Left cardiac atrium (tissue), 4 donors: ENCODE data around the gene PTK6. TPM values are rescaled to one million over a fixed set of nuclear protein-coding genes. Genes with fewer than 3 reads are reported as not detected.
"Not testable (repeated sequence)": the region's sequence is repeated elsewhere in the genome, so short reads cannot be mapped to it uniquely, and the experiment has no call there.

ENCODE experiments used
- ATAC-seq, 2 donors: fragments of 200-7000 bp; cut with Tn5 transposase; one replicate each; pipeline ENCODE4 v1.9.1; 2020; ENCODE audit warnings: mild to moderate bottlenecking in 2 of 2, moderate library complexity in 2 of 2
- DNase-seq: peaks from one replicate; pipeline ENCODE4 v3.0.0-alpha.2; 2020
- intact Hi-C, 2 donors: fragments of 100-400 bp; cut with DNase I; formaldehyde crosslinking; loops; one replicate each; pipeline versions ENCODE4 v1.14.1 to v1.15.1; 2022 to 2023
- total RNA-seq, 2 donors: library from RNA; stranded (reverse); fragmentation: NEBNext Ultra II Directional; extraction: Animal tissue kit (Norgen Biotek cat#: 25700); gene quantifications; one replicate each; pipeline ENCODE4 v1.2.1, GENCODE V29; 2021
- donor health status: DM: no; HTN: yes; CAD: no.
- donor health status: DM: no; HTN: yes; CAD: no; lungs with severe emphysema.
- donor health status: DM: yes; HTN: yes; CAD: no.
- donor health status: Dilated cardiomyopathy.

The PTK6 gene
- total RNA-seq, 2 donors from 2014 or later: 0.29 TPM; not detected in 1

DNA sequence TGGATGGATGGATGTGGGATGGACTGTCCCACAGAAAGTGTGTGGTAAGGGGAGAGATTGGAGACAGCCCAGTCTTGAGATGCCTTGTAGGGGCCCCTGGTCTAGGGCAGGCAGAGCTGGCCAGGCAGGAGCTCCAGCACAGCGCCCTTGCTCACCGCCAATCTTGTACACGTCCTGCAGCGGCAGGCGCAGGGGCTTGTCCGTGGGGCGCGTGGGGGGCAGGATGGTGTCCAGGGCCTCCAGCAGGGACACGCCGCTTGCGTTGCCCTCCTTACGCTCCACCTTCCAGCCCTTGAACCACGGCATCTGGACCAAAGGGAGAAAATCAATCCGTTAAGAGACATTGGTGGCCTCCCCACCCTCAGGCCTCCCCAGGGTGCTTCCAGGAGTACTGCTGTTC is 44.2 kb downstream of the PTK6 start:
- intact Hi-C loops: no loop called here
- peak; percentile 13 for DNase-seq
- no peak for ATAC-seq

GRCh38 chr20:63492518-63492917 is 44.7 kb downstream of the PTK6 start:
- ATAC-seq: no peak
- intact Hi-C loops: no loop called here
- no peak for DNase-seq

DNA sequence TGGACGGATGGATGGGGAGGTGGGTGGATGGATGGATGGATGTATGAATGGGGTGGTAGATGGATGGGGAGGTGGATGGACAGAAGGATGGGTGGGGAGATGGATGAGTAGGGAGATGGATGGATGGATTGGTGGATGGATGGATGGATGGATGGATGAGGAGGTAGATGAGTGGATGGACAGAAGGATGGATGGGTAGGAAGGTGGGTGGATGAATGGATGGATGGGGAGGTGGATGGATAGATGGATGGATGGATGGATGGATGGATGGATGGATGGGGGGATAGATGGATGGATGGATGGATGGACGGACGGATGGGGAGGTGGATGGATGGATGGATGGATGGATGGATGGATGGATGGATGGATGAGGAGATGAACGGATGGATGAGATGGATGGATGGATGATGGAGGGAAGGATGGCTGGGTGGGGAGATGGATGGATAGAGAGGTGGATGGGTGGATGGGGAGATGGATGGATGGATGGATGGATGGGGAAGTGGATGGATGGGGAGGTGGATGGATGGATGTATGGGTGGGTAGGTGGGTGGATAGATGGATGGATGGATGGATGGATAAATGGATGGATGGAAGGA is 45.4 kb downstream of the PTK6 start:
- no peak for ATAC-seq
- no peak for DNase-seq
- intact Hi-C loops: no loop called here

DNA sequence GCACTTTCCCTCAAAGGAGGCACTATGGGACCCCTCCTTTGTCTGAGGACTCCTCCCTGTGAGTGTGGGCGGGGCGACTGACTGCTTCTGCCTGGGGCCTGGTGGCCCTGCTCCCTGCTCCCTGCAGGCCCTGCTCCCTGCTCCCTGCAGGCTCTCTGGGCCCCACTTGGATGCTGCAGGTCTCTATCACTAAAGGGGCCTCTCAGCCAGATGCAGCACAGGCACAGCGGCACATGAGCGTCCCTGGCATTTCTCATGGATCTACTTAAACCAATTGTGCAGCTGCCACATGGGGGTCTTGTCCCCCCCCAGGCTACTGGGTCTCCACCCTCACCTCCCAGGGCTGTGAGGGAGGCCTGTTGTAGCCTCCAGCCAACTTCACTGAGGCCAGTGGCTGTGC is 46.1 kb downstream of the PTK6 start:
- ATAC-seq (no peak), DNase-seq (no peak)
- intact Hi-C loops: no loop called here

- DNase-seq (no peak), ATAC-seq (peak in 1 of 2 donors; percentile 11)
- intact Hi-C loops: no loop called here
These were observed 46.8 kb downstream of the PTK6 start for GRCh38 chr20:63490416-63490815.

GRCh38 chr20:63488315-63489251 is 48.6 kb downstream of the PTK6 start:
- ATAC-seq (no peak), DNase-seq (no peak)
- intact Hi-C loops: no loop called here

- ATAC-seq (no peak), DNase-seq (no peak)
- intact Hi-C loops: no loop called here
These were observed 49.4 kb downstream of the PTK6 start for GRCh38 chr20:63487781-63488241.

DNA sequence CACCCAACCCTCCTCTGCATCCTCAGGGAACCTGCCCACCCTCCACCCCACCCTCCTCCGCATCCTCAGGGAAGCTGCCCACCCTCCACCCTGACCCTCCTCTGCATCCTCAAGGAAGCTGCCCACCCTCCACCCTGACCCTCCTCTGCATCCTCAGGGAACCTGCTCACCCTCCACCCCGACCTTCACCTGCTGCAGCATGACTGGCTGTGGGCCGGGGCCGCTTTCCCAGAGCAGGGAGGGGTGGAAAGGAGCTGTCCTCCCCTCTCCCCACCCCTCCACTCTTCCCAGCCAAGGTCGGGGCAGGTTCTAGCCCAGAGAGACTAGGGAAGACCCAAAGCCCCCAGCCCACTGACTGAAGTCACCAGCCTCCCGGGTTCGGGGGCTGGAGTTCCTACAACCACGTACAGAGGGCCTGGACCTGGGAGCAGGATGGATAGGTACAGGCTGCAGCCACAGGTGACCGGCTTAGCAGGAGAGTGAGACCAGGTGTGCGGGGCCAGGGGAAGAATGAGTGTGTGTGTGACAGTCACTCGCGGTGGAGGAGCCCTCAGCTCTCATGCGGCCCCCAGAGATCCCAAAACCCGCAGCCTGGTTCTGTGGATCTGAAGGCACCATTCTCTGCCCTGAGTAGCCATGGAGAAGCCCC is 49.9 kb downstream of the PTK6 start:
- ATAC-seq (no peak), DNase-seq (no peak)
- intact Hi-C loops: no loop called here

GRCh38 chr20:63486300-63486855 is 50.8 kb downstream of the PTK6 start:
- ATAC-seq: no peak

DNA sequence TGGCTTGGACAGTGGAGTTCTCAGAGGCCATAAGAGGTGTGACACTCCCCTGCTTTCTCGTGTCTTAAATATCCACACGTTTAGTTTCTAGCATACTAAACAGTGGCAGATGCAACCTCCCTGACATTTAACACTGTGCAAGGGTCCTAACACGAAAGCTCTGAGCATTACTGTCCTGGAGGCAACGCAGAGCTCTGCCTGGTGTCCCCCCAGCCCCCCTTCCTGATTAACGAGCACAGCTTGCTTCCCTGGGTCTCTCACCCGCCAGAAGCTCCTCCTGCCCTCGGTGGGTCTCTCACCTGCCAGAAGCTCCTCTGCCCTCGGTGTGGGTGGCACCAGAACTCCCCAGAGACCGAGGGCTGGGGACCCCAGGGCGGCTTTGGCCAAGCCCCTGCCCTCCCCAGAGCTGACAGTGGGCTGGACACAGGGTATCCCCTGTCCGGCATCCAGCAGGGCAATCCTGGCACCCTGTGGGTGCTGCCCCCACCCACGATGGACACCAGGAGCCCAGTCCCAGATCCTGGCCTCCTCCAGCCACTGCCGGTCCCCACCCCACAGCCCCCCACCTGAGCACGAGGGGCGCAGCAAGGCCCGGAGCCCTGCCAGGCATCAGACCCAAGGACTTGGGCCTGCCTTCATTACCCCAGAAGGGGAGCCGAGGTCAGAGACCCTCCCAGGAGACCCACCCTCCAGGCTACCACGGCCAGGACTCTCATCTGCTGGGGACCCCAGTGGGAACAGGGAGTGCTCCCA is 52.3 kb downstream of the PTK6 start:
- ATAC-seq (peak; percentile 2), DNase-seq (no peak)
- intact Hi-C loops: loop anchor here in 1 of 2 donors (5.0 kb wide), 1 partner anchor 43 kb away; no protein-coding TSS in a partner anchor

More at GRCh38 chr20:63486300-63486855, 50.8 kb downstream of the PTK6 start:
- intact Hi-C loops: no loop called here
- DNase-seq: no peak

DNA sequence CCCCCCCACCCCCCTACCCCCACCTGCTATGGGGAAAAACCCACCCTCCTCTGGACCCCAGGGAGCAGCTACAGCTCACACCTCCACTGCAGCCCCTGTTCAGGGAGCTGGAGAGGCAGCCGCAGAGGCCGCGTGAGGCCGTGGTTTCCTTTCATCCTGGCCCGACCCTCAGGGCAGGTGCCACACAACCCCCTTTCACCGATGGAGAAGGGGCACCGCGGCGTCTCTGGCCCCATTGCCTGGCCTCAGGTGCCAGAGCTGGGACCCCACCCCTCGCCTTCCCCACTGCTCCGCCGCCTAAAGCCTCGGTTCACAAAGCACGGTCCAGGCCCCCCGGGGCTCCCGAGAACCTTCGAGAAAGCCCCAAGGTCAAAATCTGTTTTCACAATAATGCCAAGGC is 52.9 kb downstream of the PTK6 start:
- DNase-seq (no peak), ATAC-seq (peak in 1 of 2 donors; percentile 3)
- intact Hi-C loops: loop anchor here in 1 of 2 donors (5.0 kb wide), 1 partner anchor 42 kb away; no protein-coding TSS in a partner anchor

- no peak for DNase-seq
- ATAC-seq: peak; percentile 1 to 25
- intact Hi-C loops: loop anchor here in 1 of 2 donors (5.0 kb wide), 1 partner anchor 42 kb away; no protein-coding TSS in a partner anchor
These were observed 53.3 kb downstream of the PTK6 start for GRCh38 chr20:63483834-63484233.

DNA sequence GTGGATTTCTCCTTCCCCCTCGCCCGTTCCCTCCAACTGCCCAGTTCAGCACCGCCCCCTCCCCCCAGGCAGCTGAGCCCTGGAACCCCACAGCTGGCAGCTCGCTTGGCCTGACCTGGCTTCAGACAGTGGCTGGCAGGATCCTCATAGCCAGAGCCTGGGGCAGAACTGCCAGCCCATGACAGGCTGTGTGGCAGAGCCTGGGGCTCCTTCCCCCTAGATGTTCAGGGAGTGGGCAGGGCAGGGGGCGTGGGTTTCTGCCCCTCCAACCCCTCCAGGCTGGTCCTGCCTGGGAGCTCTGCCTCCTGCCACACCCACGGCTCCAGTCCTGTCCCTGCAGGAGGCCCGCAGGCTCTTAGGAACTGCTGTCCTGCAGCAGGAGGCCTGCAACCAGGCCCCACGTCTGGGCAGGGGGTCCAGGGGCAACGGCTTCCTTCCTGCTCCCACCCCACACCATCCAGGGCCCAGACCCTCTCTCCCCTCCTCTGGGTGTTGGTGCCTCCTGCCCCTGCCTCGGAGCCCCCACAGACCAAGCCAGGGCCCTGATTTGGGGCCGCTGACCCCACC is 55.1 kb downstream of the PTK6 start:
- ATAC-seq: no peak
- no peak for DNase-seq
- intact Hi-C loops: loop anchor here in 1 of 2 donors (5.0 kb wide), 1 partner anchor 40 kb away; no protein-coding TSS in a partner anchor

DNA sequence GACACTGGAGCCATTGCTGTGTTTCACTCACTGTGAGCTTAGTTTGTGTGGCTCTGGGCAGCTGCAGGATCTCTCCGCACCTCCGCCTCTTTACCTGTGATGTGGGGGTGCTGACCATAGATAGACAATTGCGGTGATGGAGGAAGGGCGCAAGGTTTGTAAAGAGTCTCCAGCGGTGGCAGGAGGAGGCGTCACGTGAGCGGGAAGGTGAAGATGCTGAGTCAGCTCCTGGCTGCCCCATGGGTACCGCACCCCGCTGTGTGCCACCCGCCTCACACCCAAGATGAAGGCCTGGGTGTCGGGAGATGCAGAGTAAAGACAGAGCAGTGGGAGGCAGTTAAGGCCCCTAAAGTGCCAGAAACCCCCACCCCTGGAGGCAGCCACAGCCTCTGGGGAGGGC is 55.7 kb downstream of the PTK6 start:
- intact Hi-C loops: loop anchor here in 1 of 2 donors (5.0 kb wide), 1 partner anchor 39 kb away; no protein-coding TSS in a partner anchor
- DNase-seq (no peak), ATAC-seq (no peak)

DNA sequence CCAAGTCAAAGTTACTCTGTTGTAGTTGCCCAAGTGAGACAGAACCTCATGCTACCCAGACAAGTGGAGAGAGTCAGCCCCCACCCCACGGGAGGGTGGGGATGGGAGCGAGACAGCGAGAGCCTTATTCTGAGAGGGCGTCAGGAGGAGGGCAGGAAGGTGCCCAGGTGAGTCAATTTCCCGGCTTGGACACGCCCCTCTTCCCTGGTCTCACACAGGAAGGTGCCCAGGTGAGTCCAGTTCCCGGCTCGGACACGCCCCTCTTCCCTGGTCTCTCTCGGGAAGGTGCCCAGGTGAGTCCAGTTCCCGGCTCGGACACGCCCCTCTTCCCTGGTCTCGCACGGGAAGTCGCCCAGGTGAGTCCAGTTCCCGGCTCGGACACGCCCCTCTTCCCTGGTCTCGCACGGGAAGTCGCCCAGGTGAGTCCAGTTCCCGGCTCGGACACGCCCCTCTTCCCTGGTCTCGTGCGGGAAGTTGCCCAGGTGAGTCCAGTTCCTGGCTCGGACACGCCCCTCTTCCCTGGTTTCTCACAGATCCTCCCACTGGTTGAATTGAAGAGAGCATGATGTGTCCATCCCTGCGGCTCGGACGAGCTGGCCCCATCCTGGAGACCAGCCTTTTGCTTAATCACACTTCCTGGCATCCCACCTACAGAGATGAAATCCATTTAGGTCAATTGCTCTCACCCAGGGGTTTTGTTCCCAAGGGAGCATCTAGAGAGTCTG is 57.3 kb downstream of the PTK6 start:
- not testable (repeated sequence) for DNase-seq, ATAC-seq
- intact Hi-C loops: loop anchor here in 1 of 2 donors (5.0 kb wide), 1 partner anchor 38 kb away; no protein-coding TSS in a partner anchor

GRCh38 chr20:63478346-63479302 is 58.6 kb downstream of the PTK6 start:
- intact Hi-C loops: no loop called here
- DNase-seq: no peak
- no peak for ATAC-seq
